NCI-H748 (cell line): ENCODE results near the gene DMXL1.
A peak's percentile ranks its signal among the peaks of the same experiment; 100 is the strongest.

ENCODE experiments used
- DNase-seq: peaks from one replicate; lab custom pipeline; 2025; ENCODE audit not compliant: unreplicated experiment; lab: John Stamatoyannopoulos, UW

The DMXL1 gene

GRCh38 chr5:119286511-119287488 lies 215.9 kb downstream of the DMXL1 start:
- DNase-seq: no peak

GRCh38 chr5:119287547-119288111 lies 216.7 kb downstream of the DMXL1 start:
- no peak for DNase-seq

- no peak for DNase-seq
Observed at GRCh38 chr5:119288379-119289033, 217.6 kb downstream of the DMXL1 start.

GRCh38 chr5:119289438-119290044 lies 218.7 kb downstream of the DMXL1 start:
- DNase-seq: no peak

- no peak for DNase-seq
Observed at GRCh38 chr5:119290161-119290569, 219.3 kb downstream of the DMXL1 start.

GRCh38 chr5:119290607-119291006 lies 219.7 kb downstream of the DMXL1 start:
- DNase-seq: no peak

- DNase-seq: peak; percentile 33
Observed at GRCh38 chr5:119291056-119291455, 220.2 kb downstream of the DMXL1 start.

- no peak for DNase-seq
Observed at GRCh38 chr5:119291877-119292276, 221.0 kb downstream of the DMXL1 start.

GRCh38 chr5:119292701-119293515 lies 222.0 kb downstream of the DMXL1 start:
- no peak for DNase-seq

GRCh38 chr5:119293516-119293829 lies 222.6 kb downstream of the DMXL1 start:
- DNase-seq: no peak
